Panc1 (cell line): Measurements from ENCODE around the gene FKBP14. TPM values are rescaled to one million over a fixed set of nuclear protein-coding genes. Genes with fewer than 3 reads are reported as not detected.

Source experiments
- ATAC-seq: fragments of 200-7000 bp; cut with Tn5 transposase; 2 replicates; pipeline ENCODE4 v1.9.1; 2020; ENCODE audit warnings: mild to moderate bottlenecking, moderate library complexity
- BruUV-seq: library from RNA; stranded (reverse); fragments of 400-500 nt; replicated peaks from 2 replicates; lab custom pipeline; 2021; lab: Mats Ljungman, UMichigan
- CTCF ChIA-PET: fragments of 300-600 bp; sonication (Branson Sonifier 250); formaldehyde crosslinking; loops from one replicate; lab custom pipeline; 2022; ENCODE audit warnings: antibody characterized with exemption; lab: Charles Lee
- POLR2A ChIA-PET: fragments of 300-600 bp; sonication (Branson Sonifier 250); formaldehyde crosslinking; loops from one replicate; lab custom pipeline; 2022; ENCODE audit warnings: antibody characterized with exemption; lab: Charles Lee
- DNase-seq: peaks from one replicate; pipeline ENCODE4 v3.0.0-alpha.2; 2010; ENCODE audit warnings: low read depth, low spot score
- H3K27ac ChIP-seq: 2 replicates; pipeline ENCODE4 v1.5.1; 2011; ENCODE audit warnings: mild to moderate bottlenecking, low read length, inconsistent platforms
- H3K27me3 ChIP-seq: fragments of 200-500 bp; sonication (Bioruptor generic); 2 replicates; pipeline ENCODE4 v1.6.0; 2014; ENCODE audit warnings: low read length, inconsistent platforms; ENCODE audit not compliant: control insufficient read depth, insufficient read depth
- H3K36me3 ChIP-seq: fragments of 200-500 bp; sonication (Bioruptor generic); 2 replicates; pipeline ENCODE4 v1.5.1; 2014; ENCODE audit warnings: inconsistent platforms, mild to moderate bottlenecking, low read length, moderate library complexity; ENCODE audit not compliant: control insufficient read depth, insufficient read depth
- H3K4me1 ChIP-seq: 2 replicates; pipeline ENCODE4 v1.5.1; 2011; ENCODE audit warnings: inconsistent platforms, mild to moderate bottlenecking, low read length, moderate library complexity; ENCODE audit not compliant: control insufficient read depth, insufficient read depth
- H3K4me3 ChIP-seq, 2 experiments: 2 replicates each; pipeline ENCODE4 v1.5.1; 2011 to 2012; ENCODE audit warnings: low read depth in 2 of 2, low read length in 2 of 2, mild to moderate bottlenecking in 2 of 2, inconsistent platforms in 1 of 2, moderate library complexity in 1 of 2
- H3K9me3 ChIP-seq: fragments of 200-500 bp; sonication (Bioruptor generic); 2 replicates; pipeline ENCODE4 v1.5.1; 2014; ENCODE audit warnings: low read depth, mild to moderate bottlenecking, inconsistent platforms, low read length, moderate library complexity; ENCODE audit not compliant: control insufficient read depth, insufficient read depth
- CTCF ChIP-seq: fragments of 450-650 bp; IDR thresholded peaks from 2 replicates; pipeline ENCODE4 v1.5.1; 2017; ENCODE audit warnings: mild to moderate bottlenecking
- POLR2AphosphoS5 ChIP-seq: IDR thresholded peaks from 2 replicates; pipeline ENCODE4 v1.6.1; 2012; ENCODE audit warnings: mild to moderate bottlenecking, low read depth, low read length, moderate library complexity
- REST ChIP-seq, 2 experiments: IDR thresholded peaks; 2 replicates each; pipeline ENCODE4 v1.6.1; 2011 to 2012; ENCODE audit warnings: low read depth in 2 of 2, control low read depth in 1 of 2, low read length in 1 of 2, mild to moderate bottlenecking in 1 of 2, moderate library complexity in 1 of 2; ENCODE audit not compliant: insufficient read depth in 1 of 2
- SIN3A ChIP-seq: IDR thresholded peaks from 2 replicates; pipeline ENCODE4 v1.6.1; 2012; ENCODE audit warnings: low read depth, mild to moderate bottlenecking, low read length, moderate library complexity, borderline replicate concordance; ENCODE audit not compliant: insufficient read depth
- TCF7L2 ChIP-seq: IDR thresholded peaks from 2 replicates; pipeline ENCODE4 v1.6.1; 2011; ENCODE audit warnings: mild to moderate bottlenecking, low read depth, low read length, inconsistent platforms
- in situ Hi-C: cut with HindIII; loops from 2 replicates; pipeline ENCODE4 v1.10.0; 2016; ENCODE audit warnings: low sequenced_read_pairs, low pct_unique_long_range_greater_than_20kb
- intact Hi-C: fragments of 100-400 bp; cut with micrococcal nuclease; formaldehyde crosslinking; loops from one replicate; pipeline ENCODE4 v1.10.0; 2022; ENCODE audit not compliant: unreplicated experiment
- total RNA-seq: library from RNA; stranded (reverse); gene quantifications from one replicate; pipeline ENCODE4 v1.2.1, GENCODE V29; 2021; ENCODE audit not compliant: unreplicated experiment

FKBP14 gene
- total RNA-seq, 1 experiment from 2014 or later = 36.0 TPM

DNA sequence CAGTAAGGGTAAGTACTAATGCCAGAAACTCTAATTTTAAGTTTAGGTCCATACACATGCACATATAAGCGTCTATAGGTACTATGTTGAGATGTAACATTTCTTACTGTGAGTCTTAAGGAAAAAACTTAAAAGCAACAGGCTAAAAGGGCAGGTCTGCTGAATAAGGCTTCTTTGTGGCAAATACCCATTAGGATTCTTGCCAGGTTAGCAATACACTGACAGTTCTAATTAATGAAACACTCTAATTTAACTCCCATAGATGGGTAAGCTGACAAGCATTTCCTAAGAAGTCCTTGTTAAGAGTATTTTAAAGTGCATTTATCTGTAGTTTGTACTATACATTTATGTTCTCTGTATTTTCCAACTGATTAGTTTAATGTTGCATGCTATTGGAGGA is 50.9 kb downstream of the FKBP14 start:
- intact Hi-C loops (no loop called here), in situ Hi-C loops (no loop called here)
- no peak overlapping the region for H3K27ac ChIP-seq
- H3K4me3 ChIP-seq = no peak overlapping the region
- TF ChIP-seq TCF7L2 (no peak), POLR2AphosphoS5 (no peak), CTCF (no peak), REST (IDR thresholded peaks at IDR 0.05; ENCODE audit: insufficient read depth in 1 of 2, low read depth in 2 of 2, low read length in 1 of 2) (no peak), SIN3A (no peak)
- no TSS peak for BruUV-seq
- DNase-seq = no peak
- no peaks in the 10 kb centered on the region for H3K27me3 ChIP-seq
- no peak for ATAC-seq
- ChIA-PET CTCF (no interaction called here), POLR2A (no interaction called here)
- H3K4me1 ChIP-seq = 0 out of 2 replicates have a peak, but pooled peaks cover 5% of the 10 kb centered on the region
- H3K9me3 ChIP-seq = no peaks in the 10 kb centered on the region
- no peaks in the 10 kb centered on the region for H3K36me3 ChIP-seq

- H3K36me3 ChIP-seq = no peaks in the 10 kb centered on the region
- DNase-seq = no peak
- H3K27ac ChIP-seq = no peak overlapping the region
- H3K4me3 ChIP-seq = no peak overlapping the region
- no peaks in the 10 kb centered on the region for H3K9me3 ChIP-seq
- H3K27me3 ChIP-seq = no peaks in the 10 kb centered on the region
- TF ChIP-seq TCF7L2 (no peak), POLR2AphosphoS5 (no peak), SIN3A (no peak), CTCF (no peak), REST (IDR thresholded peaks at IDR 0.05; ENCODE audit: insufficient read depth in 1 of 2, low read depth in 2 of 2, low read length in 1 of 2) (no peak)
- intact Hi-C loops = no loop called here
- in situ Hi-C loops = no loop called here
- ChIA-PET POLR2A (no interaction called here), CTCF (no interaction called here)
- no TSS peak for BruUV-seq
- H3K4me1 ChIP-seq = peaks cover 11% of the 10 kb centered on the region; the same call in 1 of the 2 replicates
- ATAC-seq = no peak
These were observed 52.2 kb downstream of the FKBP14 start for GRCh38 chr7:29974286-29974685.
